ENCODE results near the gene TRPV2. TPM values are rescaled to one million over a fixed set of nuclear protein-coding genes. Genes with fewer than 3 reads are reported as not detected.

The TRPV2 gene
- total and polyA plus RNA-seq, 2 experiments from 2014 or later = 1.7 to 3.2 TPM

DNA sequence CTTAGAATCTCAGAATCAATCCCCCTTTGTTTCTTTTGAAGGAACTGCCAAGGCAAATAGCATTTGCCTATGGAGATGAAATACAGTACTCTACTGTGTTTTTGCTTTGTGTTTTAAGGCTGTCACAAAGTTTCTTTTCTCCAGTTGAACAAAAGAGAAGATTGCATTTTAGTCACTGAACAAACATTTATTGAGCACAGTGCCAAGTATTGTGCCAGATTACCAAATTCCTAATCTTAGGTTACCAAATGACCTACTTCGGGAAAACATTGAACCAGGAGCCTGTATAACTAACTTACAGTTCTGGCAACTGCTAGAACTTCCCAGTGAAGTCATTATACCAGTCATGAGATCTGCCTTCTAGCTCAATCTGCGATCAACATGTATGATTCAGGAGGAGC is 37.4 kb upstream of the TRPV2 start (continued):
- TF ChIP-seq EZH2 (IDR thresholded peaks at IDR 0.05; ENCODE audit: low read depth, unreplicated experiment) = no peak

DNA sequence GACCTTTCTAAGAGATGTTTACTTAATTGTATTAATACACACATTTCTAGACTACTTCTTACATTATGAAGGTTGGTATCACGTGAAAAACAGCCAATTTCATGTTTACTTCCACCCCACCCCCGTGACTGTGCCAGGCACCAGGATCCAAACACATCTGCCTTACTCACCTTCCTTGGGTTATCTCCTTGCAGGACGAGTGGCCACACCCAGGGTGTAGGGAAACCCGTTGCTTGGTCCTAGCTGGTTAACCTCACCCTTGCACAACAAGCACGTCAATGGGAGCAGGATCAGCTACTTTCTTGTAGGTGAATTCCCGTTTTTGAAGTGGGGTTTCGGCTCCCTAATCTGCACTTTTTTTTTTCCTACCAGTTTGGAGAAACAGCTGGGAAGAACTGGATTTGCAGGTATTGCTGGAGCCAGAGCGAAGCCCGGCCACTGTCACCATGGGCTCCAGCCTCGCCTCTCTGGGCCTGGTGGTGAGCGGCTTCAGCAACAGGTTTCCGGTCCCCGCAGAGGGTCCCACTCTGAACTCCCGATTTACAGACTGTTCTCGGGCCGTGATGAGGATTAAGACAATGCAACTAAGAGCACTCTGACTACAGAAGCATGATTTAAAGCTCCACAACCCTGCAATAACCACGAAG is 36.6 kb upstream of the TRPV2 start:
- DNase-seq (ENCODE audit: low spot score) (peak; percentile 35), ATAC-seq (no peak)
- H3K4me1 ChIP-seq (ENCODE audit: insufficient read depth) = peaks cover 5% of the 10 kb centered on the region
- no peaks in the 10 kb centered on the region for H3K9me2 ChIP-seq (ENCODE audit: insufficient read depth)
- H3K36me3 ChIP-seq (ENCODE audit: insufficient read depth) = peaks cover 11% of the 10 kb centered on the region; the same call in 1 of the 2 replicates
- H3K4me2 ChIP-seq = no peak overlapping the region
- H3K27me3 ChIP-seq (ENCODE audit: insufficient read depth) = no peaks in the 10 kb centered on the region
- Mint-ChIP-seq H3K4me1 (peaks cover 28% of the 10 kb centered on the region), H3K4me3 (peak overlapping the region; percentile 4; the same call in 1 of the 3 replicates), H3K27me3 (ENCODE audit: insufficient read depth, low read depth, poor library complexity) (peaks cover 12% of the 10 kb centered on the region), H3K27ac (peak overlapping the region; percentile 74; the same call in 1 of the 2 replicates), H3K36me3 (ENCODE audit: low read depth) (peaks cover 32% of the 10 kb centered on the region), H3K9me3 (no peaks in the 10 kb centered on the region; the same call in 2 of the 3 replicates)
- peak overlapping the region; percentile 29; the same call in 1 of the 2 replicates for H2AFZ ChIP-seq
- H3F3A ChIP-seq (replicated peaks; ENCODE audit: low read depth) = peaks cover 20% of the 10 kb centered on the region
- H3K4me3 ChIP-seq = no peak overlapping the region
- peaks cover 22% of the 10 kb centered on the region for H3K79me2 ChIP-seq (replicated peaks; ENCODE audit: insufficient read depth)
- H3K27ac ChIP-seq (ENCODE audit: low read depth) = peak overlapping the region; percentile 72
- TF ChIP-seq CTCF (conservative IDR thresholded peaks at IDR 0.05; ENCODE audit: low read depth in 2 of 2) (no peak), EZH2phosphoT487 (IDR thresholded peaks at IDR 0.05; ENCODE audit: unreplicated experiment) (no peak), JUNB (IDR thresholded peaks at IDR 0.05; ENCODE audit: unreplicated experiment) (no peak), ZNF114 (CRISPR knock-in tag; IDR thresholded peaks at IDR 0.05) (no peak), POLR2AphosphoS5 (IDR thresholded peaks at IDR 0.05; ENCODE audit: low read depth) (no peak), NANOG (IDR thresholded peaks at IDR 0.05; ENCODE audit: borderline replicate concordance) (no peak), EZH2 (IDR thresholded peaks at IDR 0.05; ENCODE audit: low read depth, unreplicated experiment) (no peak), REST (IDR thresholded peaks at IDR 0.05; ENCODE audit: unreplicated experiment) (no peak)
- TF ChIP-seq, protein P1, sequence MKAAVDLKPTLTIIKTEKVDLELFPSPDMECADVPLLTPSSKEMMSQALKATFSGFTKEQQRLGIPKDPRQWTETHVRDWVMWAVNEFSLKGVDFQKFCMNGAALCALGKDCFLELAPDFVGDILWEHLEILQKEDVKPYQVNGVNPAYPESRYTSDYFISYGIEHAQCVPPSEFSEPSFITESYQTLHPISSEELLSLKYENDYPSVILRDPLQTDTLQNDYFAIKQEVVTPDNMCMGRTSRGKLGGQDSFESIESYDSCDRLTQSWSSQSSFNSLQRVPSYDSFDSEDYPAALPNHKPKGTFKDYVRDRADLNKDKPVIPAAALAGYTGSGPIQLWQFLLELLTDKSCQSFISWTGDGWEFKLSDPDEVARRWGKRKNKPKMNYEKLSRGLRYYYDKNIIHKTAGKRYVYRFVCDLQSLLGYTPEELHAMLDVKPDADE (IDR thresholded peaks at IDR 0.05) = no peak
- peaks cover 3% of the 10 kb centered on the region; the same call in 1 of the 2 replicates for H4K20me1 ChIP-seq (replicated peaks; ENCODE audit: insufficient read depth)

Data from GM23338 (cell line).